PC-3 (cell line): ENCODE measurements around the gene GJC1.

Source experiments
- CTCF ChIP-seq: fragments of 300-600 bp; sonication (generic); conservative IDR thresholded peaks from 2 replicates; pipeline ENCODE4 v1.5.1; 2017; ENCODE audit warnings: antibody characterized with exemption, low read depth, mild to moderate bottlenecking, low read length
- EZH2phosphoT487 ChIP-seq: fragments of 300-600 bp; sonication (generic); IDR thresholded peaks from 2 replicates; pipeline ENCODE4 v1.6.1; 2018; ENCODE audit warnings: mild to moderate bottlenecking, antibody characterized with exemption, low read length, borderline replicate concordance

DNA sequence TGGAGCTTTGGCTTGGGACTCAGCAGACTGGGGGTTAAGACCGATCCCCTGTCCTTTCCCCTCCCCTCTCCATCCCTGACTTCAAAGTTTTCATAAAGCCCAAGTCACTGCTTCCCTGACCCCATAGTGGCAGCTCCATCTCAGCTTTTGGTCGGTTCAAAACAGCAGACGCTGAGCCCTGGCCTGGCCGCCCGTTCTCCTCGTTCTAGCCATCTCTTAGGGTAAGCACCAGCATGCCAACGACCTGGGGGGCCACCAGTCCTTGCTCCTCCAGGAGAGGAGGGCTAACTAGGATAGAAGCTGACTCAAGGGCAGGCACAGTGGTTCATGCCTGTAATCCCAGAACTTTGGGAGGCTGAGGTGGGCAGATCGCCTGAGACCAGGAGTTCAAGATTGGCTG, 16.1 kb upstream of the GJC1 start:
- no peak for TF ChIP-seq EZH2phosphoT487
- TF ChIP-seq CTCF, result no peak
